SW 1271 (cell line): ENCODE data around the gene TUBGCP2.

ENCODE experiments used
- DNase-seq, 2 experiments: peaks; one replicate each; lab custom pipeline; 2025; lab: John Stamatoyannopoulos, UW

TUBGCP2 gene

DNA sequence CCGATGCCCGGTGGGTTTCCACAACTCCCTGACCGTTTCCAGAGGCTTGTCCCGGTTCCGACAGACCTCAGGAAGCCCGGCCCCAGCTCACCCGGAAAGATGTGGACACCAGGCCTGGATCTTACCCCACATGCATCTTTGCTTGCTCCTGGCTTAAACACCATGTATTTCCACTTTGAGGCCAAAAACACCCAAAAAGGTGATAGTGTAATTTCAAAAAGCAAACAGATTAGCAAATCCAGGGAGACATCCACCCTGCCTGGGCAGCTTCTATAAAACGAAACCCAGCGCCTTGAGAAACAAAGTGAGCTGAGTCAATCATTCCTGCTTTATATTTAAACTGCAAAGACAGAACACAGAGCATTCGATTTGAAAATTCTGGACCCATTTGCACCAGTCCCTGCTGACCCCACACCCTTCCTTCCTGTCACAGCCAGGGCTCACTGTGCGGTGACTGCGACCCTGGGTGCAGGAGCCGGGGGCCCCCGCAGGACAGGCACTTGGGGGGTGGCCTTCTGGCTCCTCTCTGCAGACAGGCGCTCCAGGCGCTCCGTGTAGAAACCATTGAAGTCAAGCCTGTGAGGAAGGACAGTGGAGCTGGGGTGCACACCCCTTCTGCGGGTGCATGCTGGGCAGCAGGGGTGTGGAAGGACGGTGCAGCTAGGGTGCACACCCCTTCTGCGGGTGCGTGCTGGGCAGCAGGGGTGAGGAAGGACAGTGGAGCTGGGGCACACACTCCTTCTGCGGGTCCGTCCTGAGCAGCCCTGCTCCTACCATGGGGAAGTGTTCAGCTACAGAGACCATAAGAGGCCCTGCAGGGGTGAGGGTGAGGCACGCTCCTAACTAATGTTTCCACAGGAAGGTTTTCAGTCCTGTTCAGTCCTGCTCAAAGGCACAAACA is 29.1 kb downstream of the TUBGCP2 start:
- DNase-seq = no peak

DNA sequence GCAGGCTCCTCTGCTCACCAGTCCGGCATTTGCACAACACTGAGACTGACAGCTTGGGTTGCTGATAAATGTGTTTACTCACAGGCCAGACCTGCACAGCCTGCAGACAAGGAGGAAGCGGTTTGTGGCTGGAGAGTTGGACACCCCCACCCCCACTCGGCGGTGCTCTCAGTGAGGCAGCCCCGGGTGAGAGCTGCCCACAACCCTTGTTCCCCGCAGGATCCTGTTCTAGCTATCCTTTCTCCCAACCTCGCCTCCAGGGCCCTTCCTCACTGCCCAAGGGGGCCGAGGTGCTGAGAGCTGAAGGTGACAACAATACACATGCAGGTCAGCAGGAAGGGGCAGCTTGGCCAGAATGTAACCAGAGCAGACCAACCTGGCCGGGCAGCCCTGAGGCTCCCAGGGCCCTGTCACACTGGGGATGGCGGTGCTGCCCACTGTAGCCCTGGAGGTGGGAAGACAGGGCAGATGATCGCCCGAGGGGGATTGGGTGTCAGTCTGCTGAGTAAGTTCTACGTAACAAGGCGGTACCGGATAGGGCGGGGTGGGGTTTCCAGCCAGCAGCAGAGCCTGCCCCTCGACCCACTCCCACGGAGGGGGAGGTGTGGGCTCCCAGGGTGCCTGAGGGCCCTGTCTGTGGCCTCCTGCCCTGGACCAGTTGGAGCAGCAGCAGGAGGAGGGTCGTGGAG is 30.0 kb downstream of the TUBGCP2 start:
- no peak for DNase-seq

GRCh38 chr10:133277993-133278576 is 30.6 kb downstream of the TUBGCP2 start:
- no peak for DNase-seq

- DNase-seq = no peak
These were observed 31.2 kb downstream of the TUBGCP2 start for GRCh38 chr10:133277277-133277992.

GRCh38 chr10:133276435-133277201 is 32.1 kb downstream of the TUBGCP2 start, which contains the start of gene ADAM8:
Gene ADAM8, minus strand, starts transcription at chr10:133276868. Its CDS starts 51 bp downstream, at chr10:133276817.
- DNase-seq = no peak

DNA sequence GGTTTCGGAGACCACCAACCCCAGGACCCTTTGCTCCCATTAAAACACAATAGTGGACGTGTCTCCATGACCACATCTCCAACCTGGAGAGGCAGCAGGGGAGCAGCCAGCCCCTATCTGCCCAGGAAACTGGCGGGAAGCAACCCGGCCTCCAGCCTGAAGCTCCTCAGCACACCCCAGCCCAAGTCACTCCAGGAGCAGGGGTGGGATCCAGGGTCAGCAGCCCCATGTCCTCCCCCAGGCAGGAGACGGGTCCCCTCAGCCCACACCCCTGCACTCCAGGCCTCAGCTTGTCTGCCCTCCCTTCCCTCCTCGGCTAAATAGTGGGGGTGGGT is 32.6 kb downstream of the TUBGCP2 start:
- DNase-seq = no peak

DNA sequence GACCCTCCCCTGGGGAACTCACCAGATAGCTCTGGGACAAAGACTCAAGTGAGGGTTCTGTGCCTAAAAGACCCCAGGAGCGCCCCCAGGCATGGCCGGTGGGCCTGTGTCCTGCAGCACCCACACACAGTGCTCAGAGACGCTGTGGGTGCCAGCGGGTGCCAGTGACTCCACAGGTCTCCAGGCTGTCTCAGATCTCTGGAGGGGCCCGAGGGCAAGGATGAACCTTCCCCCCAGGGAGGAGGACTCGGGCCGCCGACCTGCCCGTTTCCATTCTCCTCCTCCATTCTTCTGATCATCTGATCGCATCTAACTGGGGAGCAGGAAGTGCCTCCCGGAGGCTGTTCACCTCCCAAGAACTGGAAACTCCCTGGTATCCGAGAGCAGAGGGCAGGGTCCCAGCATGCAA is 33.0 kb downstream of the TUBGCP2 start:
- DNase-seq = no peak

- DNase-seq = no peak
These were observed 33.7 kb downstream of the TUBGCP2 start for GRCh38 chr10:133274751-133275683.

- no peak for DNase-seq
These were observed 35.0 kb downstream of the TUBGCP2 start for GRCh38 chr10:133273534-133274143.

DNA sequence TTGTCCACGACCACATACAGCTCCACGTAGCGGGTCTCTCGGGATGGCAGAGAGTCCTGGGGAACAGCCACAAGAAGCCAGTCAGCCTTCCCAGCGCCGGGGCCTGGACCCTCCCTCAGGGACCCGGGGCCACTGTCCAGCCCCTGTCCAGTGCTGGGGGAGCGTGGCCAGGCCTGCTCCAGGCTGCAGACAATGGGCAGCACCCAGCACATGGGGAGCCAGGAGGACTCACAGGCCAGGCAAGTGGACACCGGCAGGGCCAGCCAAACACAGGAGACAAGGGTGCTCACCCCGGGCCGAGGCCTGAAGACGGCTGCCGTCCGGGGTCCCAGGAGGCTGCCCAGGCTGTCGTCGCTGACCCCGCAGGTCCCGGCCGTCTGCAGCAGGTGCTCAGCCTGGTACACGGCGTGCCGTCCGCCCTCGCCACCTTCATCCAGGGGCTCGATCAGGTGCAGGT is 35.7 kb downstream of the TUBGCP2 start:
- DNase-seq = no peak

GRCh38 chr10:133272301-133272963 is 36.2 kb downstream of the TUBGCP2 start:
- DNase-seq = no peak

- DNase-seq = no peak
These were observed 37.0 kb downstream of the TUBGCP2 start for GRCh38 chr10:133271521-133272300.

- DNase-seq = no peak
These were observed 37.8 kb downstream of the TUBGCP2 start for GRCh38 chr10:133270773-133271297.

DNA sequence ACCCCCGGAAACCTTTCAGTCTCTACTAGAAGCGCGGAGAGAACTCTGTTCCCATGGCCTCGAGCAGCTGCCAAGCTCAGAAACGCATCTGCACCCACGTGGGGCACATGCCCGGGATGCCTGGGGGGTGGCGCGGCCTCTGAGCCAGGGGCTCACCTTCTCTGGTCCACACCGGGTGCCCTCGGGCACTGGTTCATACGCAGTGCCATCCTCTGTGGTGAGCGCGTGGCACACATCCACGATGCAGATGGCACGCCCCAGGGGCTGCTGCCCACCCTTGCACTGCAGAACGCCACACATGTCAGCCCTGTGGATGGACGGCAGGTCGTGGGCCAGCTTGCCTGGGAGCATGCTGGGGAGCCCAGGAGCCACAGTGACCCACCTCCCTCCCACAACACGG is 38.5 kb downstream of the TUBGCP2 start:
- DNase-seq = no peak

DNA sequence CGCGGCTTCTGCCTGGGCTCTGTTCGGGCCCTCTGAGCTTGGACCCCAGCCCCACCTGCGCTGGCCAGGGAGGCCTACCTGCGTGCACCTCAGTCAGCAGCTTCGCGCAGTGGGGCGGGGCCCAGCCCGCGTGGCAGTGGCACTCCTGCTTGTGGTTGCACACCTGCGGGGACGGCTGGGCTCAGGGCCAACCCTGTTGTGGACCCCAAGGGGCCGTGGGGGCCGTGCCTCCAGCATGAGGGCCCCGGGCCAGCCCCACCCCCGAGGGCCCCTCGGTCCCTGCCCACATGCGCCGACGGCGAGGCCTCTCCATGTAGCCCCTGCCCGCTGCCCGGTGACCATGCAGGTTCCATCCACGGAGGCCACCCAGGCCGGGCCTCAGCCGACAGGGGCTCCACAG is 39.3 kb downstream of the TUBGCP2 start:
- DNase-seq = no peak

GRCh38 chr10:133268532-133268931 is 40.1 kb downstream of the TUBGCP2 start:
- no peak for DNase-seq

DNA sequence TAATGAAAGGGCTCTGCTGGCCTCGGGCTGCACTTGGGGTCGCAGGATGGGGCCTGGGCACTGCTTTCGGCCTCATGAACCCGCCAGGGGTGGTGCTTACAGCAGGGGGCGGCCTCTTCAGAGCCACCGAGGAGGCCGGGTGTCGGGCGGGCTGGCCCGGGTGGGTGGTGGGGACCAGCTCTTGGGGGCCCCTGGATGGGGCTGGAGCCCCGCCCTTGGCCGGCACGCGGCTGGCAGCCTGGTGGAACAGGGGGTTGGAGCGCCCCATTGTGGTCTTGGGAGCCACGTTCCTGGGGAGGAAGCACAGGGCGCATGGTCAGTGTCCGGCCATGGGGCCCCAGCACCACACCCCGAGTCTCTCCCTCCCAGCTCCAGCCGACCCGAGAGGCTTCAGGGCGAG is 40.8 kb downstream of the TUBGCP2 start:
- DNase-seq = no peak

DNA sequence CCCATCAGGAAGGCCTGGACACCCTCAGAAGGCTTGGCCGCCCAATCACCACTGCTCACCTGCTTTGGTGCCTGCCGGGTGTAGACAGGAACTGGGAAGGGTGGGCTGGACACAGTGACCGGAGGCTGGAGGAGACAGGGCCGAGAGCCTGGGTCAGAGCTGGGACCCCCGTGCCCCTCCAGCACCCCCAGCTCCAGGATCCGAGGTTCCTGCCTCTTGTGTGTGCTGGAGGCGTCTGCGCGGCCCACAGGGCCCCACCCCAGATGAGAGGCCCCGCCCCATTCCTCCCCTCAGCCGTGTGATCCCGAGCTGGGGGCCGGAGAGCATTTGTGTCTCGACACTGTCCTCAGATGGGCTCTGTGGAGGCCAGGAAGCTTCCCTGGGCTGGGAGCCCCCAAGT is 41.4 kb downstream of the TUBGCP2 start:
- DNase-seq = no peak
